ENCODE results near the gene EFR3B. TPM values are rescaled to one million over a fixed set of nuclear protein-coding genes. Genes with fewer than 3 reads are reported as not detected.
"Not testable (repeated sequence)": the region's sequence is repeated elsewhere in the genome, so short reads cannot be mapped to it uniquely, and the experiment has no call there.

Gene EFR3B
- total RNA-seq, 1 donor from 2014 or later = 22.9 TPM

GRCh38 chr2:25125189-25125588 is 83.3 kb downstream of the EFR3B start:
- Mint-ChIP-seq H3K4me3 (ENCODE audit: unreplicated experiment) (no peak overlapping the region), H3K9me3 (ENCODE audit: unreplicated experiment) (peaks cover 2% of the 10 kb centered on the region), H3K27me3 (ENCODE audit: unreplicated experiment) (peaks cover 8% of the 10 kb centered on the region), H3K4me1 (ENCODE audit: low read depth, unreplicated experiment) (peaks cover 5% of the 10 kb centered on the region), H3K36me3 (ENCODE audit: unreplicated experiment) (peaks cover 7% of the 10 kb centered on the region), H3K27ac (ENCODE audit: unreplicated experiment) (no peak overlapping the region)
- TF ChIP-seq, protein P1, sequence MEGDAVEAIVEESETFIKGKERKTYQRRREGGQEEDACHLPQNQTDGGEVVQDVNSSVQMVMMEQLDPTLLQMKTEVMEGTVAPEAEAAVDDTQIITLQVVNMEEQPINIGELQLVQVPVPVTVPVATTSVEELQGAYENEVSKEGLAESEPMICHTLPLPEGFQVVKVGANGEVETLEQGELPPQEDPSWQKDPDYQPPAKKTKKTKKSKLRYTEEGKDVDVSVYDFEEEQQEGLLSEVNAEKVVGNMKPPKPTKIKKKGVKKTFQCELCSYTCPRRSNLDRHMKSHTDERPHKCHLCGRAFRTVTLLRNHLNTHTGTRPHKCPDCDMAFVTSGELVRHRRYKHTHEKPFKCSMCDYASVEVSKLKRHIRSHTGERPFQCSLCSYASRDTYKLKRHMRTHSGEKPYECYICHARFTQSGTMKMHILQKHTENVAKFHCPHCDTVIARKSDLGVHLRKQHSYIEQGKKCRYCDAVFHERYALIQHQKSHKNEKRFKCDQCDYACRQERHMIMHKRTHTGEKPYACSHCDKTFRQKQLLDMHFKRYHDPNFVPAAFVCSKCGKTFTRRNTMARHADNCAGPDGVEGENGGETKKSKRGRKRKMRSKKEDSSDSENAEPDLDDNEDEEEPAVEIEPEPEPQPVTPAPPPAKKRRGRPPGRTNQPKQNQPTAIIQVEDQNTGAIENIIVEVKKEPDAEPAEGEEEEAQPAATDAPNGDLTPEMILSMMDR (IDR thresholded peaks at IDR 0.05; ENCODE audit: partially characterized antibody, unreplicated experiment) = no peak
- no peak for DNase-seq

DNA sequence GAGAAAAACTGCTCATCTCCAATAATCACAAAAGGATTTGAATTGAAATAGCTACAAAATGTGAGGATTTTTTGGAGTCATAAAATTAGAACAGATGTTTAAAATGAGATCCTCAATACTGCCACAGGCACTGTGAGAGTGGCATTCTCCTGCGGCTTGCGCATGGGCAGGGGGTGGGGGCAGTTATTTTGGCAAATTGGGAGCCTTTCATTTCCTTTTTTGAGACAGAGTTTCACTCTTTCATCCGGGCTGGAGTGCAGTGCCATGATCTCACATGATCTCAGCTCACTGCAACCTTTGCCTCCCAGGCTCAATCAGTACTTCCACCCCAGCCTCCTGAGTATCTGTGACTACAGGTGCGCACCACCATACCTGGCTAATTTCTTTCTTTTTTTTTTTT is 84.1 kb downstream of the EFR3B start:
- no peak for DNase-seq

DNA sequence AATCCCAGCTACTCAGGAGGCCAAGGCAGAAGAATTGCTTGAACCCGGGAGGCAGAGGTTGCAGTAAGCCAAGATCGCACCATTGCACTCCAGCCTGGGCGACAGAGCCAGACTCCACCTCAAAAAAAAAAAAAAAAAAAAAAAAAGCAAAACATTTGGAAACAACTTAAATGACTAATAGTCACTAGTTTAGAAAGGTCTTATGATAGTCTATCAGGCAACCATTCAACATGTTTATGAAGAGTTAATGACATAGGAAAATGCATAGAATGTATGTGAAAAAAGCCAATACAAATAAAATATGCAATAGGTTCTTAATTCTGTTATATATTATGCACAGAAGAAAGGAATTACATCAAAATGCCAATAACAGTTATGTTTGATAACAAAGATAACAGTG is 85.2 kb downstream of the EFR3B start:
- peaks cover 10% of the 10 kb centered on the region for H3K27me3 Mint-ChIP-seq (ENCODE audit: unreplicated experiment)
- H3K4me1 Mint-ChIP-seq (ENCODE audit: low read depth, unreplicated experiment); H3K27ac Mint-ChIP-seq (ENCODE audit: unreplicated experiment); H3K36me3 Mint-ChIP-seq (ENCODE audit: unreplicated experiment); H3K9me3 Mint-ChIP-seq (ENCODE audit: unreplicated experiment); H3K4me3 Mint-ChIP-seq (ENCODE audit: unreplicated experiment); DNase-seq: not testable (repeated sequence)

More for the DNA sequence above, 84.1 kb downstream of the EFR3B start:
- peaks cover 8% of the 10 kb centered on the region for H3K27me3 Mint-ChIP-seq (ENCODE audit: unreplicated experiment)
- H3K4me3 Mint-ChIP-seq (ENCODE audit: unreplicated experiment) = no peak overlapping the region
- H3K27ac Mint-ChIP-seq (ENCODE audit: unreplicated experiment) = no peak overlapping the region
- H3K9me3 Mint-ChIP-seq (ENCODE audit: unreplicated experiment) = peaks cover 2% of the 10 kb centered on the region
- peaks cover 5% of the 10 kb centered on the region for H3K4me1 Mint-ChIP-seq (ENCODE audit: low read depth, unreplicated experiment)
- peaks cover 7% of the 10 kb centered on the region for H3K36me3 Mint-ChIP-seq (ENCODE audit: unreplicated experiment)
- TF ChIP-seq, protein P1 (IDR thresholded peaks at IDR 0.05; ENCODE audit: partially characterized antibody, unreplicated experiment) = no peak

- Mint-ChIP-seq H3K27me3 (ENCODE audit: unreplicated experiment) (peaks cover 7% of the 10 kb centered on the region), H3K4me1 (ENCODE audit: low read depth, unreplicated experiment) (peaks cover 5% of the 10 kb centered on the region), H3K27ac (ENCODE audit: unreplicated experiment) (no peak overlapping the region), H3K9me3 (ENCODE audit: unreplicated experiment) (peaks cover 1% of the 10 kb centered on the region), H3K36me3 (ENCODE audit: unreplicated experiment) (peaks cover 2% of the 10 kb centered on the region), H3K4me3 (ENCODE audit: unreplicated experiment) (no peak overlapping the region)
- TF ChIP-seq, protein P1 (IDR thresholded peaks at IDR 0.05; ENCODE audit: partially characterized antibody, unreplicated experiment) = no peak
- DNase-seq = no peak
Observed at GRCh38 chr2:25127646-25128045, 85.8 kb downstream of the EFR3B start.

DNA sequence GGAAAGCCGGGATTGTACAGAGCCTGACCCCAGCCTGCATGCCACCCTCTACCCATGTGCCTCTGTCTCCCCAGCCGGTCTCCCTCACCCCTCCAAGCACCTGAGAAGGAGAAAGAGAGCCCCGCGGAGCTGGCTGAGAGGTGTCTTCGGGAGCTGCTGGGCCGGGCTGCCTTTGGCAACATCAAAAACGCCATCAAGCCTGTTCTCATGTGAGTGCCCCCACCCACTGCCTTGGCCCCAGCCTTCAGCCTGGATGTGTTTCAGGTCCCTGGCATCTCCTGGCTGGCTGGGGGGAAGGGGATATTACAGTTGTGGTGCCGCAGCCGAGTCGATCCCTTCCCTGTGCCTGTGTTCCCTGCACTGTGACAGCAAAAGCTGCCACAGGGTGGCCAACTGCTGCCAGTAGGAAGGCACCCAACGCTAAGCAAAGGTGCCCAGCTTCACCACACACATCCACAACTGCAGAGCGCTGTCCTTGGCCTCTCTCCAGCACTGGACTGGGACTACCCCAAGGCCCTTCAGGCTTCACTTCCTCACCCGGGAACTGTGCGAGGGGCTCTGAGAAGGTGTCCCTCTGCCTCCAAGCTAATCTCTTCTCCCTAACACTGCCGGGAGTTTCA is 88.1 kb downstream of the EFR3B start:
- TF ChIP-seq, protein P1 (IDR thresholded peaks at IDR 0.05; ENCODE audit: partially characterized antibody, unreplicated experiment) = no peak
- peaks cover 5% of the 10 kb centered on the region for H3K4me1 Mint-ChIP-seq (ENCODE audit: low read depth, unreplicated experiment)
- H3K27me3 Mint-ChIP-seq (ENCODE audit: unreplicated experiment) = peaks cover 8% of the 10 kb centered on the region
- H3K36me3 Mint-ChIP-seq (ENCODE audit: unreplicated experiment) = peaks cover 5% of the 10 kb centered on the region
- H3K27ac Mint-ChIP-seq (ENCODE audit: unreplicated experiment) = no peak overlapping the region
- no peak for DNase-seq
- H3K9me3 Mint-ChIP-seq (ENCODE audit: unreplicated experiment) = no peaks in the 10 kb centered on the region
- no peak overlapping the region for H3K4me3 Mint-ChIP-seq (ENCODE audit: unreplicated experiment)

Measured in glutamatergic neuron (in vitro differentiated cells).